Activated T-helper 1 cell treated with Interleukin-2 at 50 U/mL for 16 hours (primary cell): ENCODE data around the gene RSF1.
"Not testable (repeated sequence)": the region's sequence is repeated elsewhere in the genome, so short reads cannot be mapped to it uniquely, and the experiment has no call there.

Source experiments
- DNase-seq: peaks from one replicate; pipeline ENCODE4 v3.0.0-alpha.2; 2020; ENCODE audit warnings: low read depth

Gene RSF1

DNA sequence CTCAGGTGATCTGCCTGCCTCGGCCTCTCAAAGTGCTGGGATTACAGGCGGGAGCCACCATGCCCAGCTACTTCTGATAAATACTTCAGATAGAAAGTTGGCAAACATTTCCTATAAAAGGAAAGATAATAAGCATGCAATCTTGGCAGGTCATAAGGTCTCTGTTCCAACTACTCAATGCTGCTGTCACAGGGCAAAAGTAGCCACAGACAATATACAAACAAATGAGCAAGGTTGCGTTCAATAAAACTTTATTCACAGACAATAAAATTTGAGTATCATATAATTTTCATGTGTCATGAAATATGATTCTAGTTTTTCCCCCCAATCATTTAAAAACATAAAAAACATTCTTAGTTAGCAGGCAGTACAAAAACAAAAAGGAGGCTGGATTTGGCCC, 129.9 kb downstream of the RSF1 start:
- no peak for DNase-seq

DNA sequence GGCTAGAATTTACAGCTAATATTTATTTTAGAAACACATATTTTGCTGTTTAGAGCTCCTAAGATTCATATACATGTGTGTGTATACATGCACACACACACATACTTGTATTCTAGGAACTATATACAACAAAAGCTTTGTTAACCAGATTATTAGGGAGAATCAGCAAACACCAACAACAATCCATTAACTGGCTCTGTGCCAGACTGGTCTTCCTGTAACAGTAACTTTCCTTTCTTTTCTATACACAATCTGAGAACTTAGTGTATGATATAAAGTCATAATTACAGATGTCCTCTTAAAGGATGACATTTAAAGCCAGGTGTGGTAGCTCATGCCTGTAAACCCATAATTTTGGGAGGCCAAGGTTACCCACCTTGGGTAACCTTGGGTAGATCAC, 133.4 kb downstream of the RSF1 start:
- DNase-seq: no peak

DNA sequence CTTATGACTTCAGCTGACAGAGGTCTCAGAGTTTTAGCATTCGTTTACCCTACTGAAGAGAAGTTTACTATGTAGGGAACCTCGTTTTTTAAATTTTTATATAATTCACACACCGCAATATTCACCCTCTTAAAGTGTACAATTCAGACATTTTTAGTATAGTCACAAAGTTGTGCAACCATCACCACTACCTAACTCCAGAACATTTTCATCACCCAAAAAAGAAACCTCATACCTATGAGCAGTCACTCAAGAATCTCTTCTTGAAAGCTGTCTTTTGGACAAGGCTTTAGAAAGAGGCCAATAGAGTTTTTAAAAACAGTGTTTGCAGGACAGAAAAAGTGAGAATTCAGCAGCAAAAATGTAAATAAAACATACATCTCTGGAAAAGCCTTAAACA, 143.4 kb downstream of the RSF1 start:
- no peak for DNase-seq

DNA sequence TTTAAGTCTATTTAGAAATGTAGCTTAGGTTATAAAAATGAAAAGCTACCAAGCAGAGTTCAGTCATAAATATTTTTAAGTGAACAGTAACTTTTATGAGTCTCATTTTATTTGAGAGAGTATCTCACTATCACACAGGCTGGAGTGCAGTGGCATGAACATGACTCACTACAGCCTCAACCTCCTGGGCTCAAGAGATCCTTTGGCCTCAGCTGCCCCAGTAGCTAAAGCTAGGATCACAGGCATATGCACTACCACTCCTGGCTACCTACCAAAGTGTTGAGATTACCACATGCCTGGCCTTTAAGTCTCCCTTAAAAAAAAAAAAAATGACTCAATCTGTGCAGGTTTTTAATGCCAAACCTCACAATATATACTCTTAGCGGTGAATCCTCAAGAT, 148.3 kb downstream of the RSF1 start:
- DNase-seq: no peak

DNA sequence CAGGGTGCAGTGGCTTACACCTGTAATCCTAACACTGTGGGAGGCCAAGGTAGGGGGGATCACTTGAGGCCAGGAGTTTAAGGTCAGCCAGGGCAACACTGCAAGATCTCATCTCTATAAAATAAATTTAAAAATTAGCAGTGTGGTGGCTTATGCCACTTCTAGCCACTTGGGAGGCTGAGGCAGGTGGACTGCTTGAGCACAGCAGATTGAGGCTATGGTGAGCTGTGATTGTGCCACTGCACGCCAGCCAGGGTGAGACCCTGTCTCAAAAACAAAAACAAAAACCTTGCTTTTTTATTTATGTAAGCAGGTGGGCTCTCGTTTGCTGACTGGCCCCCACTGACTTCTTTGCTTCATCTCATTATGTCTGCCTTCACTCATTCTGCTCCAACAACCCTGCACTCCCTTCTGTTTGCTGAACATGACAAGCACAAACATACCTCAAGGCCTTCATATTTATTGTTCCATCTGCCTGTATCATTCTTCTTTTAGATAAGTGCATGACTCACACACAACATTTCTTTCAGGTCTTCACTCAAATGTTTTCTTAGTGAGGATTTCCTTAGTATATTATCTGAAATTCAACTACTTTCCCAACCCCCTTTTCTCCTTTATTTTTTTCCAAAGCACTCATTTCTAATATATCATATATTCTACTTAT, 150.5 kb downstream of the RSF1 start:
- DNase-seq: no peak

DNA sequence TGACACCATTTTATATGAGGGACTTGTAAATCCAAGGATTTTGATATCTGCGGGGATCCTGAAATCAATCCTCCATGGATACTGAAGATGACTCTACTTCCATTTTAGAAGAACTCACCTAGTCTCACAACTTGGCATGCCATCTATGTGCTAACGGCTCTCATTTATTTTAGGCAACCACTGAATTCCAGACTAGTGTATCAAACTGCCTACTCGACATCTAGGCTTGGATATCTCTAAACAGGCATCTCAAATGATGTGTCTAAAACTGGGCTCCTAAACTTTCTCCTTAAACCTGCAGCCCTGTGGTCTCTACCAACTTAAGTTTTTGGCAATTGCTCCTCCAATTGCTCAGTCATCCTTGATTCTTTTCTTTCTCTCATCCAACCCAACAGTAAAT, 151.8 kb downstream of the RSF1 start:
- no peak for DNase-seq

DNA sequence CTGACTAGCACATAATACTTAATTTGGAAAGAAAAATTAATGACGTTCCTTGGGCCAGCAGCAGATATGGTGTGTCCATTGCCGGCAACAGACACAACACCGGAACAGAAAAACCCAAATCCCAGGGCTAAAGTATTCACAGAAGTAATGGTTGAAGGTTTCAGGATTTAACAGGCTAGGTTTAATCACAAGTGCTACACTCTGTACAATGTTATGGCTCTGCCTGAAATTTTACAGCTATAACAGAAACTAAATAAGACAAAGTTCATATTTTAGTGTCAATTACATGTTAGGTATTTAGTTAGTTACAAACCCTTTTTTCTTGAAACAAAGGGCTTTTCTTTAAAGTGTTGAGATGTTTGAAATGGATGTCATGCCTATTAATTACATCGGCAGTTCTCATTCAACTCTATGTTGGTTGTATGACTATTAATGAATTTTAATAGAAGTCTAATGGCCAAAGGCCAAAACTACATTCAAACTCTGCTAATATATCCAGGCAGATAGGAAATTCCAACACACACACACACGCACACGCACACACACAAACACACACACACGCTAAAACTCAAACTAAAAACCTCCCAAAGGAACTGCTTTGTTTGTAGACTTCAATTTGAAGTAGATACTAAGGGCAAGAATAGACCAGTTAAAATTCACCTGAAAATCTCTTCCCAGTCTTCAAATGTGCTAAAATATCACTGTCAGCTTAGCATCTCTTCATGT, 155.1 kb downstream of the RSF1 start:
- no peak for DNase-seq

DNA sequence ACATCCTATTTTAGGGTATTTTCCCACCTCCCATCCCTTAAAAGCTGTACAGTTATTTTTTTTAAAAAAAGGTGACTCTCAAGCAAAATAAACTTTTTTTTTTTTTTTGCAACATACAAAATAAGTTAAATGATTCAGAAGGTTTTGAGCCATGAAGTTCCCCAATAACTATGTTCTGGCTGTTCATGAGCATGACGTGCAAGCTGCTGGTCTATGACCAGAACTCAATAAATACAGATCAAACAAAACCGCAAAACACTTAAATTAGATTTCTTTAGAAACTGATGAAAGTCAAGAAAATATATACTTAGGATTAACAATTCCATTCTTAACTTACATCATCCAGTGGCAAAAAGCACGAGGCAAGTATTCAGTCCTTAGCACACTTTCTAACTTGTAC, 158.9 kb downstream of the RSF1 start:
- no peak for DNase-seq

DNA sequence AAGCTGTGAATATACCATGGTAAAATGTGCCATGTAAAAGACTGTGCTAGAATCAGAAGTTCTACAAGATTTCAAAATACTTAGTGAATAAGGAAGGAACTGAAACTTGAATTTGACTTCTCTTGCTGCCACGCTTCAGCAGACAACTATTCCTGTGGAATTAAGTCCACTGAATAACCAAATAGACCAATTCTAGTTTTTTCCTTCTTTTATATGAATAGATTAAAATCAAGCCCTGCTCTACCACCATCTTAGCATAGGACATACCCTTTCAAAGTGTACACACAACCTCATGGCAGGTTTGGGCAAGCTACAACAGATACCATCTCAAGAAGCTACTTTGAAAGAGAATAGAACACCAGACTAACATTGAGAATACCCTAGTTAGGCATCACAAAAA, 159.6 kb downstream of the RSF1 start:
- no peak for DNase-seq

DNA sequence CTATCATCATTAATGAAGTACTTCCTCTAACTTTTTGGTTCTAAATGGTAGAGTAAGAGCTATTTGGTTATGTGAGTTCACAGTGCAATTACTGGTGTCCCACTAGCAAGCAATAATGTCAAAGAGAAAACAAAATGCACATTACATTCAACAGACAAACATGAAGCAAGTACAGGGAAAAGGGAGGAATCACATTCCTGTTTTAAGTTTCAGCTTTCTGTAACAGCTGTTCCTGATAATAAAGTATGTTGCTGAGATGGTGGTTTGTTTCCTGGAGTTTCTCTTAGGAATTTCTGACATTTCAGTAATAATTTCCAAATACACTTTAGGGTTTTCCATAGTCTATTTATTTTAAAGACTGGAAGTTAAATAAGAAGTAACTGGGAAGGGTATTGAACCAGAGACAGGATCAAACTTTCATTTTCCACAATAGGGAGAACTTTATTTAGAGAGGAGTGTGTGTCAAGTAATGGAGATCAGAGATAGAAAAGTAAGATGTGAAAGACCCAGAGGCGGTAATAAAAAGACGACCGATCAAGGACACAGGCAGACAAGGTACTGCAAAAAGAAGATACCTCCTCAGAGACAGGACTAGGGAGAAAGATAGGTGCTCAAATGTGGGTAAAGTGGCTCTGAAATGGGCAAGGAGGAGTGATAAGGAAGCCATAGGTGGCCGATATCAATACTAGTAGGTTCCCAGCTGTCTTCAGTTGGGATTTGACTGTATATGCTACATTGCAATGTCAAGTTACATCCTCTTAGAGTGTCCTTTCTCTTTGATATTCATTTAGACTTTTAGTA, 162.1 kb downstream of the RSF1 start:
- no peak for DNase-seq

DNA sequence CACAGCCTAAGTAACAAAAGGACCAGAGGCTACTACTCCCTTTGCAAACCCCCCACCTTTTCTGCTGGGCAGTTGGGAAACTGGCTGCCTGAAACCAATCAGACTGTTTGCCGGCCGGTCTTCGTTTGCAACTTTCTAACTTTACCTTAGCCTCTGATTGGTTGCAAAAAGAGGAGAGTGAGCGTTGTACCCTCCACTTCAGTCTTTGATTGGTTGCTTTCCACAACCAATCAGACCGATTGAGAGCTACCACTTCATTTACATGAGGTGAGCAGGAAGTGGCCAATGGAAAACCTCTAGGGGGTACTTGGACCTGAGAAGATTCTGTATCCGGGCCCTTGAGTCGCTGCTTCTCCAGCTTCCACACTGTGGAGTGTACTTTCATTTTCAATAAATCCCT, 164.2 kb downstream of the RSF1 start:
- DNase-seq: no peak

DNA sequence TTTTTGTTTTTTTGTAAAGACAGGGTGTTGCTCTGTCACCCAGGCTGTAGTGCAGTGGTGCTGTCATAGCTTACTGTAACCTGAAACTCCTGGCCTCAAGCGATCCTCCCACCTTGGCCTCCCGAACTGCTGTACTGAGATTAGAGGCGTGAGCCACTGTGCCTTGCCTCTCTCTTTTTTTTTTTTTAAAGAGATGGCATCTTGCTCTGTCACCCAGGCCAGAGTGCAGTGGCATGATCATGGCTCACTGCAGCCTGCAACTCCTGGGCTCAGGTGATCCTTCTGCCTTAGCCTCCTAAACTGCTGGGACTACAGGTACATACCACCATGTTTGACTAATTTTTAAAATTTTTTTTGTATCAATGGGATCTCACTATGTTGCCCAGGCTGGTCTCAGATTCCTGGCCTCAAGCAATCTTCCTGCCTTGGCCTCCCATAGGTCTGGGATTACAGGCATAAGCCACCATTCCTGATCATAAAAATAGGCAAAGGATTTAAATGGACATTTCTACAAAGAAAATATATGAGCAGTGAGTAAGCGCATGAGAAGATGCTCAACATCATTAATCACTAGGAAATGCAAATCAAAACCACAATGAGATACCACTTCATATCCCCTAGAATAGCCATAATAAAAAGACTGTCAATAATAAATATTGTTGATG, 165.6 kb downstream of the RSF1 start:
- DNase-seq: no peak

DNA sequence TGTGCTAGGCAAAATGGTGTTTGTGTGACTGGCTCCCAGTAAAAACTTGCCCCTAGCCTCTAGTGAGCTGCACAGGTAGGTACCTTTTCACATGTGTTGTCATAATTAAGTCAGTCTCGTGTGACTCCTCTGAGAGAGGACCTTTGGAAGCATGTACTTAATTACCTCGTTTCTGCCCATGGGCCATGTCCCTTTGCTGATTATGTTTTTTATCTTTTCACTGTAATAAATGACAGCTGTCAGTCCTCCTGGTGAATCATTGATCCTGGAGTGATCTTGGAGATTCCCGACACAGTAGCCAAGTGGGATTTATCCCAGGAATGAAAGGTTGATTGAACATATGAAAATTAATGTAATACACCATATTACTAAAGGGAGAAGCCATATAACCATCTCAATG, 170.4 kb downstream of the RSF1 start:
- no peak for DNase-seq

DNA sequence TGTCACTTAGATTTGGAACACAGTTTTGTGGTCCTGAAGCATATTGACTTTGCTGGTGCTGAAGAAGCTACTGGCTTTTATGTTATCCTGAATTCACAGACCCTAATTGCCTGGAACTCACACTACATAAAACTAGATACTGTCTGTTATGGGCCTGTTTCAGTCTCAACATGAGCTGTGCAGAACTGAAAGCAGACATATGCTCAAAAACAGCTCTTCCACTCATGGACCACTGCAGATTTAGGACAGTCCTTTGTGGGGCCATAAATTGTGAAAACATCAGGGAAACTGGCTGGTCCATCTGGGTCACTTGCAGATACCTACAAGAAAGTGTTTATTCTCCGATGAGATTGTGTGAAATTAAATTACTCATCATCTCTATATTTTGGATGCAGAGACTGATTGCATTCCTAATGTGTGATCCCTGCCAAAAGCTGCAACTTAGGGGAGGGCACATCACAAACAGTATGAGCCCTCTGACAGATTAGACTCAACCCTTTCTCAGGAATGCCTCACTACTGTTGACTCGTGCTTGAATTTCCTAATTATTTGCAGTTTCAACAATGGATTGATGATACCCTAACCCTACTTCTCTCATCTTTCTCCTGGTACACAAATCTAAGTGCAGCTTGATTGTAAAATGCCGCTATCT, 172.7 kb downstream of the RSF1 start:
- DNase-seq: no peak

DNA sequence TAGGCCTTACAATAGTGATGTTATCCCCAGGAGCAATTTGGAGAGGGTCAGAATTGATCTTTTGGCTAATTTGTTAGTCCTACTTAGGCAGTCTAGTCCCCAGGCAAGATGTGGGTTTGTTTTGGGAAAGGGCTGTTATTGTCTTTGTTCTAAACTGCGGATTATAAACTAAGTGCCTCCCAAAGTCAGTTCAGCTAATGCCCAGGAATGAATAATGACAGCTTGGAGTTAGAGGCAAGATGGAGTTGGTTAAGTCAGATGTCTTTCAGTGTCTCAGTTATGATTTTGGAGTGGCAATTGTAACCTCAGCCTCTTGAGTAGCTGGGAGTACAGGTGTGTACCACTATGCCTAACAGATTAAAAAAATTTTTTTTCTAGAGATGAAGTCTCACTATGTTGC, 175.6 kb downstream of the RSF1 start:
- DNase-seq: no peak

DNA sequence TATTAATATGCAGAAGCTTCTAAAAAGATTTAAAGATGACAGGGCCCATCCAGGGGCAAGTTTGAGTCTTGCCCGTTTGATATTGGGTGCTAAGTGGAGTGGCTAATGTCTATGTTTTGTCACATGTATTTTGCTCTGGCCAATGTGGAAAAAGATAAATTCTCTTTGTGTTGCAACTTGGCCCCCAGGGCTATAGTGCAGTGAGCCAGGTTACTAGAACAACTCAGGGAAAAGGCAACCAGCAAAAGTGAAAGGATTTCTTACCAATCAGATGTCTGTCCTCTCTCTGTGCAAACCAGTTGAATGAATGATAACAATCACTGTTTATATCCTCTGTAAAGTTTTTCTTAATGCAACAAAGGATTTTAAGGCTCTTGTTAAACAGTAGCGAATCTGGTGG, 178.3 kb downstream of the RSF1 start:
- no peak for DNase-seq

DNA sequence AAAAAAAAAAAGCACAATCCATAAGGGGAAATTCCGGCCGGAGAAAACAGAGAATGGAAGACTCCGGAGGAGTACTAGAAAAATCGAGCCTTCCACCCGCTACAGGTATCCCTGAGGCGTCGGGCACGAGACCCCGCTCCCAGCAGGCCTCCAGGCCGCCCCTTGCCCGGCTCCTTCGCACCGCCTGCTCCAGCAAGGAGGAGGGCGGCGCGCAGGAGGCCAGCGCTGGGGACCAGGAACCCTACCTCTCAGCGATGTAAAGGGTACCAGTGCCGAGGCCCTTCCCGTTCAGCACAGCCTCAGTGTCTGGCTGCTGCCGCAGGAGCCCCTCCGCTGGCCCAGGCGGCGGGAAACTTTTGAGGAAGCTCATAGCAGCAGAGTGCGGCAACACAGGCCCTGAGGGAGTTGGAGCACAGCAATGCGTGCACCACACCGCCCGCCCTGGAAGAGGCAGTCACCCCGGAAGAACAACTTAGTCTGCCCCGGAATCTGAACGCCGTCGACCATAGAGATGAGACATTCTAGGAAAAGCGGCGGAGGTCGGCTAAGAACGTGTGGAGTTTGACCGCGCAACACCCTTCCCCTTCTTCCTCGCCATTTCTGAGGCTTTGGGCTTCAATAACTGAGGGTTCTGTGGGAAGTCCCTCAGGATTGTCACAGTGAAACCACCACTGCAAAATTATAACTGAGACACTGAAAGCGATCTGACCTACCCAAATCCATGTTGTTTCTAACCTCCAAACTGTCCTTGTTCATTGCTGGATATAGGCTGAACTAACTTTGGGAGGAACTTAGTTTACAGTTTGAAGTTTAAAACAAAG, 183.0 kb downstream of the RSF1 start, which contains the start of gene CLNS1A:
CLNS1A (minus strand) TSS at position 450 of the 821 bp plus-strand sequence; CDS start at position 370, 80 bp downstream.
- peak; percentile 63 for DNase-seq

DNA sequence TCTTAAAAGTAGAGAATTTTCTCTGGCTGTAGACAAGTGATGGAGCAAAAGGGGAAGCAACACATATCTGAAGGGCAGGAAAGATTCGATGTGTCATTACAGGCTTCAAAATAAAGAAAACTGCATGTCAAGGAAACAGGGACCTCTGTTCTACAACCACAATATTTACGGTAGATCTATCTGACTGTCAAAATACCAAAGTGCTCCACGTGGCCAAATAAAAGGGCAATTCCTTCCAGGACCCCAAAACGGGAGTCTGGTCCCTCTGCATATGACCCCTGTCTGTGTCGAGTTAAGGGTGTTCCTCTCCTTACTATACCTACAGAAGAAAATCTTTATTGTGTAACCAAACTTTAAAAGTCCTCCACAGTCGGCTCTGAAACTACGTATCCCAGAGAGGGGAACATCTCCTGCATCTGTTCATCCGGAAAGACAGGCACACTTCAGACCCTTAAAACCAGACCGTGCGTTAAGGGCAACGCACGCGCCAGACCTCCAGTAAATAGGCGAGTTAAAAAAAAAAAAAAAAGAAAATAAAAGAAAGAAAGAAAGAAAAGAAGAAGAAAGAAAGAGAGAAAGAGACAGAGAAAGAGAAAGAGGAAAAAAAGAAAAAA, 183.7 kb downstream of the RSF1 start:
- DNase-seq: no peak

DNA sequence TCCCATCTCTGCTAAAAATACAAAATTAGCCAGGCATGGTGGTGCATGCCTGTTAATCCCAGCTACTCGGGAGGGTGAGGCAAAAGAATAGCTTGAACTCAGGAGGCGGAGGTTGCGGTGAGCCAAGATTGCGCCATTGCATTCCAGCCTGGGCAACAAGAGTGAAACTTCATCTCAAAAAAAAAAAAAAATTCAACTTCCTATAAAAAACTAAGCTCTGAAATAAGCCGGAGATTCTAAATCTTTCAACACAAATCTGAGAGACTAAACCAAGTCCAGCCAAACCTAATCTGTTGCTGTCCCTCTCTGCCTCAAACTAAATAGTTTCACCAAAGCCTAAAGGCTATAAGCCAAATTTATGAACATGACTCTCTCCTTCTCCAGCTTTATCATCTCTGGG, 186.6 kb downstream of the RSF1 start:
- DNase-seq: not testable (repeated sequence)

DNA sequence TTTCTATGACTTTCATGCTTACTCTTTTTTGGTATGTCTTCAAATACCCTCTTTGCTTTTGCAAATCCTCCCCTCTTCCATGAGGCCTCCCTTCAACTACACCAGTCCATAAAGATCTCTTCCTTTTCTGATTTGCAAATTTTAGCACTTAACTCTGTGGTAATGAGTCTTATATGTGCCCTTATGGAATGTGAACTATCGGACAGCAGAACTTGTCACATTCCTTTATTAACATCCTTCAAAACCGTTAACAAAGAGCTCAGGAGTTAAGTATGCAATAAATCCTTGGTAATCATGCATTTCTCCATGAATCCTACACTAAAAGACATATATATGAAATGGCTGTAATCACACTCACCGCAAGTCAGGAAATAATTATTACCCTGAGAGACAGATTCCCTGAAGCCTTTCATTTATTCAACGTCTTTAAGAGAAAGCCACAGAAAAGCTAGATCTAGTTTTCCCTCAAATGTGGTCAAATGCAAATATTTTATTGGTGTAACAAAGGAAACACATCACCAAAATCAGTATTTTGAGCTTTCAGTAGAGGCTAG, 190.3 kb downstream of the RSF1 start:
- no peak for DNase-seq
